ENCODE results near the gene CLCA2.
A peak's percentile ranks its signal among the peaks of the same experiment; 100 is the strongest.

CLCA2 gene

DNA sequence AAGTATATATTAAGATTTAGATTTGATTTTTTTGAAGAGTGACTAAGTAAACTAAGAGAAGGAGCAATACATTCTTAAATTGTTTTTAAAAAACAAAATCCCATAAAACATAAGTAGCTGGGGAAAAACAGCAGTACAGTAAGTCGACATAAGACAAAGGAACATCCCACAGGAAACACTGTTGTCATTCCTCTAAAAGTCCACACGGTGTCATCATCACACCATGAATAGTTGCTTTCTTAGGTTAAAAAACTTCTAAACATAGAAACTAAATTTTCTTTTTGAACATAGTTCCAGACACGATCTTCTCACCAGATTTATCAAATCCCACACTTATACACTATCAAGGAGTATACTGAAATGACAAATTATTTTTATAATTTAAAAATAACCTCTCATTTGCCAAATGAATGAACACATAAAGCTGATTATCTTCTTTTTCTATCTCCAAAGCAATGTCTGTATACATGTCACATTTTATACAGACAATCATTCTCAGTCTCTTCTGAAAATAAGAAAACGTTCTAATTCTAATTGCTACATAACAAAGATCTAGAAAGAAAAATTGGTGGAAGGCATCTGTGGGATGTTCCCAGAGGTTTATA is 43.6 kb upstream of the CLCA2 start:
- TF ChIP-seq CSDC2 (CRISPR knock-in tag; IDR thresholded peaks at IDR 0.05) (no peak), ARNTL (CRISPR knock-in tag; IDR thresholded peaks at IDR 0.05; ENCODE audit: borderline replicate concordance, low read depth) (no peak), ZC3H10 (CRISPR knock-in tag; IDR thresholded peaks at IDR 0.05) (no peak), TCF4 (CRISPR knock-in tag; IDR thresholded peaks at IDR 0.05; ENCODE audit: borderline replicate concordance) (no peak), OSR1 (CRISPR knock-in tag; IDR thresholded peaks at IDR 0.05) (no peak), ISL1 (CRISPR knock-in tag; IDR thresholded peaks at IDR 0.05) (no peak), ZNF565 (CRISPR knock-in tag; conservative IDR thresholded peaks at IDR 0.05; ENCODE audit: low read depth) (no peak), ZNF8 (CRISPR knock-in tag; IDR thresholded peaks at IDR 0.05) (no peak), ESRRG (CRISPR knock-in tag; IDR thresholded peaks at IDR 0.05) (no peak), RARB (CRISPR knock-in tag; IDR thresholded peaks at IDR 0.05) (no peak), ZFP3 (CRISPR knock-in tag; IDR thresholded peaks at IDR 0.05) (no peak)
- TF ChIP-seq, protein P1, sequence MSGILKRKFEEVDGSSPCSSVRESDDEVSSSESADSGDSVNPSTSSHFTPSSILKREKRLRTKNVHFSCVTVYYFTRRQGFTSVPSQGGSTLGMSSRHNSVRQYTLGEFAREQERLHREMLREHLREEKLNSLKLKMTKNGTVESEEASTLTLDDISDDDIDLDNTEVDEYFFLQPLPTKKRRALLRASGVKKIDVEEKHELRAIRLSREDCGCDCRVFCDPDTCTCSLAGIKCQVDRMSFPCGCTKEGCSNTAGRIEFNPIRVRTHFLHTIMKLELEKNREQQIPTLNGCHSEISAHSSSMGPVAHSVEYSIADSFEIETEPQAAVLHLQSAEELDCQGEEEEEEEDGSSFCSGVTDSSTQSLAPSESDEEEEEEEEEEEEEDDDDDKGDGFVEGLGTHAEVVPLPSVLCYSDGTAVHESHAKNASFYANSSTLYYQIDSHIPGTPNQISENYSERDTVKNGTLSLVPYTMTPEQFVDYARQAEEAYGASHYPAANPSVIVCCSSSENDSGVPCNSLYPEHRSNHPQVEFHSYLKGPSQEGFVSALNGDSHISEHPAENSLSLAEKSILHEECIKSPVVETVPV (CRISPR knock-in tag; IDR thresholded peaks at IDR 0.05): no peak
- TF ChIP-seq, protein P2, sequence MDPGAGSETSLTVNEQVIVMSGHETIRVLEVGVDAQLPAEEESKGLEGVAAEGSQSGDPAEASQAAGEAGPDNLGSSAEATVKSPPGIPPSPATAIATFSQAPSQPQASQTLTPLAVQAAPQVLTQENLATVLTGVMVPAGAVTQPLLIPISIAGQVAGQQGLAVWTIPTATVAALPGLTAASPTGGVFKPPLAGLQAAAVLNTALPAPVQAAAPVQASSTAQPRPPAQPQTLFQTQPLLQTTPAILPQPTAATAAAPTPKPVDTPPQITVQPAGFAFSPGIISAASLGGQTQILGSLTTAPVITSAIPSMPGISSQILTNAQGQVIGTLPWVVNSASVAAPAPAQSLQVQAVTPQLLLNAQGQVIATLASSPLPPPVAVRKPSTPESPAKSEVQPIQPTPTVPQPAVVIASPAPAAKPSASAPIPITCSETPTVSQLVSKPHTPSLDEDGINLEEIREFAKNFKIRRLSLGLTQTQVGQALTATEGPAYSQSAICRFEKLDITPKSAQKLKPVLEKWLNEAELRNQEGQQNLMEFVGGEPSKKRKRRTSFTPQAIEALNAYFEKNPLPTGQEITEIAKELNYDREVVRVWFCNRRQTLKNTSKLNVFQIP (CRISPR knock-in tag; IDR thresholded peaks at IDR 0.05; ENCODE audit: borderline replicate concordance, low read depth): no peak
- TF ChIP-seq, protein P3, sequence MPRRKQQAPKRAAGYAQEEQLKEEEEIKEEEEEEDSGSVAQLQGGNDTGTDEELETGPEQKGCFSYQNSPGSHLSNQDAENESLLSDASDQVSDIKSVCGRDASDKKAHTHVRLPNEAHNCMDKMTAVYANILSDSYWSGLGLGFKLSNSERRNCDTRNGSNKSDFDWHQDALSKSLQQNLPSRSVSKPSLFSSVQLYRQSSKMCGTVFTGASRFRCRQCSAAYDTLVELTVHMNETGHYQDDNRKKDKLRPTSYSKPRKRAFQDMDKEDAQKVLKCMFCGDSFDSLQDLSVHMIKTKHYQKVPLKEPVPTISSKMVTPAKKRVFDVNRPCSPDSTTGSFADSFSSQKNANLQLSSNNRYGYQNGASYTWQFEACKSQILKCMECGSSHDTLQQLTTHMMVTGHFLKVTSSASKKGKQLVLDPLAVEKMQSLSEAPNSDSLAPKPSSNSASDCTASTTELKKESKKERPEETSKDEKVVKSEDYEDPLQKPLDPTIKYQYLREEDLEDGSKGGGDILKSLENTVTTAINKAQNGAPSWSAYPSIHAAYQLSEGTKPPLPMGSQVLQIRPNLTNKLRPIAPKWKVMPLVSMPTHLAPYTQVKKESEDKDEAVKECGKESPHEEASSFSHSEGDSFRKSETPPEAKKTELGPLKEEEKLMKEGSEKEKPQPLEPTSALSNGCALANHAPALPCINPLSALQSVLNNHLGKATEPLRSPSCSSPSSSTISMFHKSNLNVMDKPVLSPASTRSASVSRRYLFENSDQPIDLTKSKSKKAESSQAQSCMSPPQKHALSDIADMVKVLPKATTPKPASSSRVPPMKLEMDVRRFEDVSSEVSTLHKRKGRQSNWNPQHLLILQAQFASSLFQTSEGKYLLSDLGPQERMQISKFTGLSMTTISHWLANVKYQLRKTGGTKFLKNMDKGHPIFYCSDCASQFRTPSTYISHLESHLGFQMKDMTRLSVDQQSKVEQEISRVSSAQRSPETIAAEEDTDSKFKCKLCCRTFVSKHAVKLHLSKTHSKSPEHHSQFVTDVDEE (CRISPR knock-in tag; IDR thresholded peaks at IDR 0.05): no peak
- peak; percentile 85 for ATAC-seq

DNA sequence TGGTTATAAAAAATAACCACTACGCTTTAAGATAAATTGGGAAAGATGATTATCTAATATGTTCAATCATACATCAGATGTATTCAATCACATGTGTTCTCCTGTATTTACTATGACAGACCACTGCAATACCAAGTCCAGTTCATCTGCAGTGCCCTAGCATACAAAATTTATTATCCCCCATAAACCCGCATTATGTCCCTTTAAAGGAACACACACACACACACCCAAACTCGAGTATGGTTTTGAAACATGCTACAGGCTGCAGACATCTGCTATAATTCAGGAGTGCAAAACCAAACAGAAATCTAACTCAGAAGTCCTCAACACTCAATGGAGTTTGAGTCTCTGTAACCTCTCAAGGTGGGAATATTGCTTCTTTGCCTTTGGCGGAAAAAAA is 42.7 kb upstream of the CLCA2 start:
- no peak for TF ChIP-seq ARNTL (CRISPR knock-in tag; IDR thresholded peaks at IDR 0.05; ENCODE audit: borderline replicate concordance, low read depth)
- TF ChIP-seq ZNF8 (CRISPR knock-in tag; IDR thresholded peaks at IDR 0.05): no peak
- TF ChIP-seq ZNF70 (CRISPR knock-in tag; IDR thresholded peaks at IDR 0.05): no peak
- TF ChIP-seq, protein P4, sequence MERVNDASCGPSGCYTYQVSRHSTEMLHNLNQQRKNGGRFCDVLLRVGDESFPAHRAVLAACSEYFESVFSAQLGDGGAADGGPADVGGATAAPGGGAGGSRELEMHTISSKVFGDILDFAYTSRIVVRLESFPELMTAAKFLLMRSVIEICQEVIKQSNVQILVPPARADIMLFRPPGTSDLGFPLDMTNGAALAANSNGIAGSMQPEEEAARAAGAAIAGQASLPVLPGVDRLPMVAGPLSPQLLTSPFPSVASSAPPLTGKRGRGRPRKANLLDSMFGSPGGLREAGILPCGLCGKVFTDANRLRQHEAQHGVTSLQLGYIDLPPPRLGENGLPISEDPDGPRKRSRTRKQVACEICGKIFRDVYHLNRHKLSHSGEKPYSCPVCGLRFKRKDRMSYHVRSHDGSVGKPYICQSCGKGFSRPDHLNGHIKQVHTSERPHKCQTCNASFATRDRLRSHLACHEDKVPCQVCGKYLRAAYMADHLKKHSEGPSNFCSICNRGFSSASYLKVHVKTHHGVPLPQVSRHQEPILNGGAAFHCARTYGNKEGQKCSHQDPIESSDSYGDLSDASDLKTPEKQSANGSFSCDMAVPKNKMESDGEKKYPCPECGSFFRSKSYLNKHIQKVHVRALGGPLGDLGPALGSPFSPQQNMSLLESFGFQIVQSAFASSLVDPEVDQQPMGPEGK (CRISPR knock-in tag; IDR thresholded peaks at IDR 0.05; ENCODE audit: borderline replicate concordance): no peak
- TF ChIP-seq, protein P3 (CRISPR knock-in tag; IDR thresholded peaks at IDR 0.05): no peak
- TF ChIP-seq TOX (CRISPR knock-in tag; IDR thresholded peaks at IDR 0.05; ENCODE audit: borderline replicate concordance): no peak
- no peak for TF ChIP-seq ZFP30 (CRISPR knock-in tag; IDR thresholded peaks at IDR 0.05)
- no peak for TF ChIP-seq SNAI2 (CRISPR knock-in tag; IDR thresholded peaks at IDR 0.05)
- TF ChIP-seq ESRRG (CRISPR knock-in tag; IDR thresholded peaks at IDR 0.05): no peak
- TF ChIP-seq, protein P2 (CRISPR knock-in tag; IDR thresholded peaks at IDR 0.05; ENCODE audit: borderline replicate concordance, low read depth): no peak
- TF ChIP-seq ZC3H10 (CRISPR knock-in tag; IDR thresholded peaks at IDR 0.05): no peak
- no peak for TF ChIP-seq TCF4 (CRISPR knock-in tag; IDR thresholded peaks at IDR 0.05; ENCODE audit: borderline replicate concordance)
- no peak for TF ChIP-seq ZFP3 (CRISPR knock-in tag; IDR thresholded peaks at IDR 0.05)
- TF ChIP-seq ZNF565 (CRISPR knock-in tag; conservative IDR thresholded peaks at IDR 0.05; ENCODE audit: low read depth): no peak
- no peak for TF ChIP-seq OSR1 (CRISPR knock-in tag; IDR thresholded peaks at IDR 0.05)
- TF ChIP-seq PPARA (CRISPR knock-in tag; IDR thresholded peaks at IDR 0.05; ENCODE audit: borderline replicate concordance): no peak
- ATAC-seq: no peak

Data from SK-N-SH treated with all-trans-retinoic acid at 6 μM for 48 hours (cell line).